Measurements from ENCODE around the gene SOD3. TPM values are rescaled to one million over a fixed set of nuclear protein-coding genes. Genes with fewer than 3 reads are reported as not detected.

The SOD3 gene
- total and polyA plus RNA-seq, 2 of the 13 experiments (the other 11 are each of a cell fraction or from before 2014, with no cell fraction given), result 0.04 TPM; not detected in 1

DNA sequence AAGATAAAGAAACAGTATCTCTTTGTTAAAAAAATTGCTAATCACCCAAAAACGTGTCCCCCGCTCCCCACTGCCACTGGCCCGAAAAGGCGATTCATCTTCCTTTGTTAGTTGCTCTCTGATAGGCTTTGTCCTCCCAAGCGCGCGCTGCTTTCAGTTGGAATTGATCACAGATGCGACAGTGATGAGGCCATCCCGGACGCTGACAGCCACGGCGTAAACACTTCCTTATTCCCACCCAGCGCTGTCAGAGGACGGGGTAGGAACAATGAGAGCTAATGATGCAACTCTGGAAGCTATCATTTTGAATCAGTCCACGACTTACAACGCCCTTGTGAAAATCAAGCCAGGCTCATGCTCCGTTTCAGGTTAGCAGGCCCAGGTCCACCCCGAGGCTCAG is 21.4 kb downstream of the SOD3 start:
- intact Hi-C loops (cut with micrococcal nuclease; ENCODE audit: unreplicated experiment) (no loop called here), in situ Hi-C loops (cut with HindIII; ENCODE audit: extremely low pct_ligation_motif_present, low pct_unique_long_range_greater_than_20kb) (no loop called here)
- no peak for FAIRE-seq
- ChIA-PET CTCF (ENCODE audit: low intra/inter-chr PET ratio, low total read pairs) (no interaction called here), POLR2A (no interaction called here)
- BruUV-seq (replicated peaks), result no TSS peak
- no peaks in the 10 kb centered on the region for H3K9me3 ChIP-seq (ENCODE audit: low read length)
- no peak for TF ChIP-seq ZNF382 (CRISPR knock-in tag; IDR thresholded peaks at IDR 0.05; ENCODE audit: borderline replicate concordance)
- TF ChIP-seq, protein P1, sequence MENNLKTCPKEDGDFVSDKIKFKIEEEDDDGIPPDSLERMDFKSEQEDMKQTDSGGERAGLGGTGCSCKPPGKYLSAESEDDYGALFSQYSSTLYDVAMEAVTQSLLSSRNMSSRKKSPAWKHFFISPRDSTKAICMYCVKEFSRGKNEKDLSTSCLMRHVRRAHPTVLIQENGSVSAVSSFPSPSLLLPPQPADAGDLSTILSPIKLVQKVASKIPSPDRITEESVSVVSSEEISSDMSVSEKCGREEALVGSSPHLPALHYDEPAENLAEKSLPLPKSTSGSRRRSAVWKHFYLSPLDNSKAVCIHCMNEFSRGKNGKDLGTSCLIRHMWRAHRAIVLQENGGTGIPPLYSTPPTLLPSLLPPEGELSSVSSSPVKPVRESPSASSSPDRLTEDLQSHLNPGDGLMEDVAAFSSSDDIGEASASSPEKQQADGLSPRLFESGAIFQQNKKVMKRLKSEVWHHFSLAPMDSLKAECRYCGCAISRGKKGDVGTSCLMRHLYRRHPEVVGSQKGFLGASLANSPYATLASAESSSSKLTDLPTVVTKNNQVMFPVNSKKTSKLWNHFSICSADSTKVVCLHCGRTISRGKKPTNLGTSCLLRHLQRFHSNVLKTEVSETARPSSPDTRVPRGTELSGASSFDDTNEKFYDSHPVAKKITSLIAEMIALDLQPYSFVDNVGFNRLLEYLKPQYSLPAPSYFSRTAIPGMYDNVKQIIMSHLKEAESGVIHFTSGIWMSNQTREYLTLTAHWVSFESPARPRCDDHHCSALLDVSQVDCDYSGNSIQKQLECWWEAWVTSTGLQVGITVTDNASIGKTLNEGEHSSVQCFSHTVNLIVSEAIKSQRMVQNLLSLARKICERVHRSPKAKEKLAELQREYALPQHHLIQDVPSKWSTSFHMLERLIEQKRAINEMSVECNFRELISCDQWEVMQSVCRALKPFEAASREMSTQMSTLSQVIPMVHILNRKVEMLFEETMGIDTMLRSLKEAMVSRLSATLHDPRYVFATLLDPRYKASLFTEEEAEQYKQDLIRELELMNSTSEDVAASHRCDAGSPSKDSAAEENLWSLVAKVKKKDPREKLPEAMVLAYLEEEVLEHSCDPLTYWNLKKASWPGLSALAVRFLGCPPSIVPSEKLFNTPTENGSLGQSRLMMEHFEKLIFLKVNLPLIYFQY (CRISPR knock-in tag; IDR thresholded peaks at IDR 0.05; ENCODE audit: borderline replicate concordance), result no peak
- H3K4me3 ChIP-seq (replicated peaks in 1 of 3; ENCODE audit: insufficient read depth in 1 of 3, low read depth in 2 of 3, low read length in 3 of 3), result no peak overlapping the region
- no peaks in the 10 kb centered on the region for H3K79me2 ChIP-seq (ENCODE audit: insufficient read depth, low read length)
- DNase-seq (ENCODE audit: low spot score), result no peak
- no peaks in the 10 kb centered on the region for H4K20me1 ChIP-seq (ENCODE audit: insufficient read depth, low read length)
- no peaks in the 10 kb centered on the region for H3K36me3 ChIP-seq (replicated peaks in 1 of 2; ENCODE audit: control insufficient read depth in 1 of 2, insufficient read depth in 2 of 2, low read length in 2 of 2)
- no peak overlapping the region for H3K4me2 ChIP-seq (ENCODE audit: low read depth, low read length)
- H3K27ac ChIP-seq (ENCODE audit: extremely low read length, insufficient read depth, low read length), result no peak overlapping the region
- ATAC-seq, result no peak
- WGBS (ENCODE audit: low lambda C conversion rate), result 70% methylated on average over 16 of the region's 18 CpGs
- no peak overlapping the region for H2AFZ ChIP-seq (ENCODE audit: low read length)
- H3K27me3 ChIP-seq (ENCODE audit: control insufficient read depth in 1 of 2, insufficient read depth in 2 of 2, low read length in 2 of 2), result no peaks in the 10 kb centered on the region
- no peak overlapping the region for H3K9ac ChIP-seq (ENCODE audit: insufficient read depth, low read depth, low read length)
- no peaks in the 10 kb centered on the region for H3K4me1 ChIP-seq (ENCODE audit: insufficient read depth, low read length)

DNA sequence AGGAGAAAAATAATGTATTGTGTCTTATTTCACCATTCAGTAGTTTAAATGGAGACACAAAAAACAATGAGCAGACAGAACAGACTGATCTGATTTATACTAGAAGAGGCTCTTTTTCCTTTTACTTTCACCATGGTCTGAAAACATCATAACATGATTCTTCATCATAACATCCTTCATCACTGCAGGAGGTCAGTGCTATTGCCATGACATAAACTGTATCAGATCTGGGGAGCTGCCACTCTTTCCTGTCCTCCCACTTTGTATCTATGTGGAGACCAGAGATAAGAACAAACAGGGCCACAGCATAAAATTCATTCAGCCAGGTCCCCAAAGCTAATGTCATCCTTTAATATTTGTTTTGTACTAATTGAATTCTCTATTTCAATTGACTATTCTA is 25.2 kb downstream of the SOD3 start:
- ATAC-seq, result no peak
- TF ChIP-seq ZNF878 (CRISPR knock-in tag; IDR thresholded peaks at IDR 0.05), result no peak
- no peak for TF ChIP-seq ZNF138 (CRISPR knock-in tag; IDR thresholded peaks at IDR 0.05; ENCODE audit: low read depth)
- no peak for TF ChIP-seq NFE2 (CRISPR knock-in tag; IDR thresholded peaks at IDR 0.05)
- TF ChIP-seq, protein P2, sequence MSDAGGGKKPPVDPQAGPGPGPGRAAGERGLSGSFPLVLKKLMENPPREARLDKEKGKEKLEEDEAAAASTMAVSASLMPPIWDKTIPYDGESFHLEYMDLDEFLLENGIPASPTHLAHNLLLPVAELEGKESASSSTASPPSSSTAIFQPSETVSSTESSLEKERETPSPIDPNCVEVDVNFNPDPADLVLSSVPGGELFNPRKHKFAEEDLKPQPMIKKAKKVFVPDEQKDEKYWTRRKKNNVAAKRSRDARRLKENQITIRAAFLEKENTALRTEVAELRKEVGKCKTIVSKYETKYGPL (CRISPR knock-in tag; IDR thresholded peaks at IDR 0.05), result no peak
- TF ChIP-seq ZNF616 (CRISPR knock-in tag; IDR thresholded peaks at IDR 0.05; ENCODE audit: low read depth), result no peak
- TF ChIP-seq, protein P3, sequence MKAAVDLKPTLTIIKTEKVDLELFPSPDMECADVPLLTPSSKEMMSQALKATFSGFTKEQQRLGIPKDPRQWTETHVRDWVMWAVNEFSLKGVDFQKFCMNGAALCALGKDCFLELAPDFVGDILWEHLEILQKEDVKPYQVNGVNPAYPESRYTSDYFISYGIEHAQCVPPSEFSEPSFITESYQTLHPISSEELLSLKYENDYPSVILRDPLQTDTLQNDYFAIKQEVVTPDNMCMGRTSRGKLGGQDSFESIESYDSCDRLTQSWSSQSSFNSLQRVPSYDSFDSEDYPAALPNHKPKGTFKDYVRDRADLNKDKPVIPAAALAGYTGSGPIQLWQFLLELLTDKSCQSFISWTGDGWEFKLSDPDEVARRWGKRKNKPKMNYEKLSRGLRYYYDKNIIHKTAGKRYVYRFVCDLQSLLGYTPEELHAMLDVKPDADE (CRISPR knock-in tag; IDR thresholded peaks at IDR 0.05), result no peak
- TF ChIP-seq, protein P4, sequence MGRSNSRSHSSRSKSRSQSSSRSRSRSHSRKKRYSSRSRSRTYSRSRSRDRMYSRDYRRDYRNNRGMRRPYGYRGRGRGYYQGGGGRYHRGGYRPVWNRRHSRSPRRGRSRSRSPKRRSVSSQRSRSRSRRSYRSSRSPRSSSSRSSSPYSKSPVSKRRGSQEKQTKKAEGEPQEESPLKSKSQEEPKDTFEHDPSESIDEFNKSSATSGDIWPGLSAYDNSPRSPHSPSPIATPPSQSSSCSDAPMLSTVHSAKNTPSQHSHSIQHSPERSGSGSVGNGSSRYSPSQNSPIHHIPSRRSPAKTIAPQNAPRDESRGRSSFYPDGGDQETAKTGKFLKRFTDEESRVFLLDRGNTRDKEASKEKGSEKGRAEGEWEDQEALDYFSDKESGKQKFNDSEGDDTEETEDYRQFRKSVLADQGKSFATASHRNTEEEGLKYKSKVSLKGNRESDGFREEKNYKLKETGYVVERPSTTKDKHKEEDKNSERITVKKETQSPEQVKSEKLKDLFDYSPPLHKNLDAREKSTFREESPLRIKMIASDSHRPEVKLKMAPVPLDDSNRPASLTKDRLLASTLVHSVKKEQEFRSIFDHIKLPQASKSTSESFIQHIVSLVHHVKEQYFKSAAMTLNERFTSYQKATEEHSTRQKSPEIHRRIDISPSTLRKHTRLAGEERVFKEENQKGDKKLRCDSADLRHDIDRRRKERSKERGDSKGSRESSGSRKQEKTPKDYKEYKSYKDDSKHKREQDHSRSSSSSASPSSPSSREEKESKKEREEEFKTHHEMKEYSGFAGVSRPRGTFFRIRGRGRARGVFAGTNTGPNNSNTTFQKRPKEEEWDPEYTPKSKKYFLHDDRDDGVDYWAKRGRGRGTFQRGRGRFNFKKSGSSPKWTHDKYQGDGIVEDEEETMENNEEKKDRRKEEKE (IDR thresholded peaks at IDR 0.05), result no peak
- no peak for TF ChIP-seq ZNF816 (CRISPR knock-in tag; IDR thresholded peaks at IDR 0.05; ENCODE audit: borderline replicate concordance)

More for the DNA sequence above, 25.2 kb downstream of the SOD3 start:
- FAIRE-seq (no peak), DNase-seq (ENCODE audit: low spot score) (no peak)
- no peak overlapping the region for H2AFZ ChIP-seq (ENCODE audit: low read length)
- no peaks in the 10 kb centered on the region for H3K79me2 ChIP-seq (ENCODE audit: insufficient read depth, low read length)
- intact Hi-C loops (cut with micrococcal nuclease; ENCODE audit: unreplicated experiment) (no loop called here), in situ Hi-C loops (cut with HindIII; ENCODE audit: extremely low pct_ligation_motif_present, low pct_unique_long_range_greater_than_20kb) (no loop called here)
- no peaks in the 10 kb centered on the region for H3K4me1 ChIP-seq (ENCODE audit: insufficient read depth, low read length)
- no TSS peak for BruUV-seq (replicated peaks)
- no peak overlapping the region for H3K27ac ChIP-seq (ENCODE audit: extremely low read length, insufficient read depth, low read length)
- H3K36me3 ChIP-seq (replicated peaks in 1 of 2; ENCODE audit: control insufficient read depth in 1 of 2, insufficient read depth in 2 of 2, low read length in 2 of 2), result no peaks in the 10 kb centered on the region
- peaks cover 0 to 4% of the 10 kb centered on the region in 2 experiments; a peak in 1 of 5 replicates for H3K27me3 ChIP-seq (ENCODE audit: control insufficient read depth in 1 of 2, insufficient read depth in 2 of 2, low read length in 2 of 2)
- ChIA-PET CTCF (ENCODE audit: low intra/inter-chr PET ratio, low total read pairs) (no interaction called here), POLR2A (no interaction called here)
- no peaks in the 10 kb centered on the region for H4K20me1 ChIP-seq (ENCODE audit: insufficient read depth, low read length)
- no peak overlapping the region for H3K4me3 ChIP-seq (replicated peaks in 1 of 3; ENCODE audit: insufficient read depth in 1 of 3, low read depth in 2 of 3, low read length in 3 of 3)
- no peaks in the 10 kb centered on the region for H3K9me3 ChIP-seq (ENCODE audit: low read length)
- no peak overlapping the region for H3K4me2 ChIP-seq (ENCODE audit: low read depth, low read length)
- H3K9ac ChIP-seq (ENCODE audit: insufficient read depth, low read depth, low read length), result no peak overlapping the region
